Astrocyte of the spinal cord (primary cell): ENCODE data around the gene B3GLCT.

ENCODE experiments used
- DNase-seq: peaks from one replicate; pipeline ENCODE4 v3.0.0; 2011; ENCODE audit warnings: low read depth, low spot score
- H3K4me3 ChIP-seq: 2 replicates; pipeline ENCODE4 v1.5.1; 2011; ENCODE audit warnings: low read depth, mild to moderate bottlenecking, low read length, moderate library complexity
- CTCF ChIP-seq: IDR thresholded peaks from 2 replicates; pipeline ENCODE4 v1.5.1; 2012; ENCODE audit warnings: low read depth, mild to moderate bottlenecking, low read length, inconsistent platforms
- in situ Hi-C: cut with HindIII; loops from 2 replicates; pipeline ENCODE4 v1.10.0; 2017; ENCODE audit warnings: low sequenced_read_pairs

B3GLCT gene

GRCh38 chr13:31182987-31183386 lies 16.8 kb upstream of the B3GLCT start:
- in situ Hi-C loops = no loop called here
- DNase-seq = no peak
- TF ChIP-seq CTCF = no peak
- H3K4me3 ChIP-seq = no peak overlapping the region

DNA sequence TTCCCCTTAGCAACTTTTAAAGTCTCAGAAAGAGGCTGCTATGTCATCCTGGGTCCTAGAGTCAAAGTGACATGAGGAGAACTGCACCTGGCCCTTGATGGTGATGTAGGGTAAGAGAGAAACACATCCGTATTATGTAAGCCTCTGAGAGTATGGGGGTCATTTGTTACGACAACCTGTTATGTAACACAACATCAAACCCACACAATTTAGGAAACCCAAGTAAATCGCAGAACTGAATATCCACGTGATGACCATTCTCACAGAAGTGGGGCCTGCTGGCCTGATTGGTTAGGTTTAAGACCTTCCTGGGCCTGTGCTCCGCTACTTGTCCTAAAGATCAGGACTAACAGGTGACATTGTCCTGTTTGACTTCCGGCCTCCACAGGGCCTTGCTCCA lies 15.3 kb upstream of the B3GLCT start:
- no peak for TF ChIP-seq CTCF
- no peak overlapping the region for H3K4me3 ChIP-seq
- in situ Hi-C loops = no loop called here
- no peak for DNase-seq

- H3K4me3 ChIP-seq = no peak overlapping the region
- TF ChIP-seq CTCF = no peak
- no peak for DNase-seq
- in situ Hi-C loops = no loop called here
Measured at GRCh38 chr13:31184981-31185645, 14.7 kb upstream of the B3GLCT start.

GRCh38 chr13:31191748-31192147 lies 8.0 kb upstream of the B3GLCT start:
- no peak for TF ChIP-seq CTCF
- in situ Hi-C loops = no loop called here
- H3K4me3 ChIP-seq = no peak overlapping the region
- no peak for DNase-seq

DNA sequence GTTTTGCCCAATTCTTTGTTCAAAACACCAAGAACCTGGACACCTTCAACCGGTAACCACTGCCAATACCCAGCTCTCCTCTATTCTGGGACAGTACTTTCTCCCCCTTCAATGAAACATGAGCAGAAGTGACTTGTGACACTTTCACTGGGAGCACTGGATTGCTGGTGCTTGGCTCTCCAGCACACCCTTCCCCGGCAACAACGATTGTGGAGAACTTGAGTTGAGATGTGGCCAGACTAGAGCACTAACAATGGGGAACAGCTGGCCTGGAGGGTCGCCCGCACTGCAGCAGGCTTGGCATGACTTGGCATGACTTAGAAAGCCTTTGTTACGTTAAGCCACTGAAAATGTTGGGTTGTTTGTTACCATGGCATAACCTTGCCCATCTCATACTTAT lies 7.5 kb upstream of the B3GLCT start:
- in situ Hi-C loops = no loop called here
- H3K4me3 ChIP-seq = no peak overlapping the region
- no peak for TF ChIP-seq CTCF
- DNase-seq = no peak

DNA sequence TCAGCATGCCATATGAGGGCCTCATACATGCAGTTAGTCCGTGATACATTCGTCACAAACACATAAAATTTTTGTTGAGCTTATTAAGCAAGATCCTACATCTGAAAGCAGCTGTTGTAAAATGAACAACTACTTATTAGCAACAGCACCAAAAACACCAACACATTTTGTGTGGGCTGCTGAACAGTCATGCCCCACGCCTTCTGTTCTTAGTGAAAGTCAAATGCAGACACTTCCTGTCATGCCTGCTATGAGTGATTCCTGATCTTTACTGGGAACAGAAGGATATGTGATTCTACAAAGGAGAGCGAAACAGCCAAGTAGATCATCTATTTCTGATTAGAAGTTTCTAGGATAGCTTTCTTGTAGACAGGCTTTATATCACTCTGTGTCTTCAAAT lies 4.2 kb upstream of the B3GLCT start:
- no peak for DNase-seq
- no peak overlapping the region for H3K4me3 ChIP-seq
- in situ Hi-C loops = no loop called here
- no peak for TF ChIP-seq CTCF
